ENCODE data around the gene CERCAM.

The CERCAM gene

DNA sequence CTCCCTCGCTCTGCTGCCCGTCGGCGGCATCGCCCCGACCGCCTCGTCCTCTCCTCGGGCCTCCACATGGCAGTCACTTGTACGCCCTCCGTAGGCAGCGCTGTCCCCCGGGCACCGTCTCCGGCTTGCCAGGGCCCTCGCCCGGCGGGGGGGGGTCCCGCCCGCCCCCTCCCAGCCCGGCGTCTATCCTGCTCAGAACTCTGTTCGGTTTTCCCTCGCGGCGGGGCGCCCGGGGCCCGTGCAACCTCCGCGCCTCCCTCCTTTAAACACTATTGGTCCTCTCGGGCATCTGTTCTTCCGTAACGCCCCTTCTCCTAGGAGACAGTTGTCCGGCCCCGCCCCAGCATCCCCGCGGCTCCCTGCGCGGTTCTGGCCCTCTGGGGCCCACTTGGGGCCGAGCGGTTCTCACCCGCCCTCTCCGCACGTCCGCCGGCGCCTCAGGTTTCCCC lies 36.0 kb downstream of the CERCAM start:
- peak; percentile 24 for DNase-seq (ENCODE audit: low read depth)

DNA sequence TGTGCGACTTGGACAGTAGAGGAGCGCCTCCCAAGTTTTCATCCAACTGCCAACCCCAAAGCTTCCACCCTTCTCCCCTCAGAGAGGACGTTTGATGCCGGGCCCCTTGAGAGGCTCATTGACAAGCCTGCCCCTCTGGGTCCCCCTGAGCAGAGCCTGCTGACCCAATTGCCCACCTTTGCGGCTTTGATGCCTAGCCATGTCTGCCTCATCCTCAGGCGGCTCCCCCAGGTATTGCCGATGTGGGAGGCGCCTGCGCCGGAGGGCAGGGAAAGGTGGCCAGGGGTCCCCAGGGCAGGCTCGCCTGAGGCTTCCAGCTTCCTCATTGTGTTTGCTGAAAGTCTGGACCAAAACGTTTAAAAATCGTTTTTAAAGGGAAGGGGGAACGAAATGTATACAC lies 36.5 kb downstream of the CERCAM start:
- no peak for DNase-seq (ENCODE audit: low read depth)

GRCh38 chr9:128459011-128459410 lies 38.4 kb downstream of the CERCAM start:
- DNase-seq (ENCODE audit: low read depth), result no peak

DNA sequence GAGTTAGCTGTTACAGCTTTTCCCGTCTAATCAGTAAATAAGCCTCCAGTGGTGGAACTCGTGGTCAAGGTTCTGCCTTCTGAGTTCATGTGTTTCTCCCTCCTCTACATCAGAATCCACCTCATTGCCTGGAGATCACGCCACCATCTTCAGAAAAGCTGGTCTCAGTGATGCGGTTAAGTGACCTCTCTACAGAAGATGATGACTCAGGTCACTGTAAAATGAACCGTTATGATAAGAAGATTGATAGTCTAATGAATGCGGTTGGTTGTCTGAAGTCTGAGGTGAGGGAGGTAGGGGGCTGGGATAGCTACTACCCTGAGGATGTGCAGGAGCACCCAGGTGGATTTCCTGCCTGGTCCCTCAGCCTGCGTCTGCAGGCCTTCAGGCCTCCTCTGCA lies 48.4 kb downstream of the CERCAM start:
- DNase-seq (ENCODE audit: low read depth), result no peak

DNA sequence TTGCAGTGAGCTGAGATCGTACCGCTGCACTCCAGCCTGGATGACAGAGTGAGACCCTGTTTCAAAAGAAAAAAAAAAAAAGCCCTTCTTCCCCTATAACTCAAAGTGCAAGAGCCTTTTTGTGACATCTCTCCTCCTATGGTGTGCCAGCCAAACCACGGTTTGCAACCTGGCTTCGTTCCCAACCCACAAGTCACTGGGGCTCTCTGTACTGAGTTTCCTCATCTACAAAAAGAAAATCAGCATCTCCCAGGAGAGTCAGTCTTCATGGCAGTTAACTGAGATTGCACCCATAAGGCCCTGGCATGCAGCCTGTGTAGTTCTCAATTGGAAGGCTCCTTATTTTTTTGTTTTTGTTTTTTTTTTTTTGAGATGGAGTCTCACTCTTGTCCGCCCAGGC lies 49.9 kb downstream of the CERCAM start:
- DNase-seq (ENCODE audit: low read depth), result no peak

DNA sequence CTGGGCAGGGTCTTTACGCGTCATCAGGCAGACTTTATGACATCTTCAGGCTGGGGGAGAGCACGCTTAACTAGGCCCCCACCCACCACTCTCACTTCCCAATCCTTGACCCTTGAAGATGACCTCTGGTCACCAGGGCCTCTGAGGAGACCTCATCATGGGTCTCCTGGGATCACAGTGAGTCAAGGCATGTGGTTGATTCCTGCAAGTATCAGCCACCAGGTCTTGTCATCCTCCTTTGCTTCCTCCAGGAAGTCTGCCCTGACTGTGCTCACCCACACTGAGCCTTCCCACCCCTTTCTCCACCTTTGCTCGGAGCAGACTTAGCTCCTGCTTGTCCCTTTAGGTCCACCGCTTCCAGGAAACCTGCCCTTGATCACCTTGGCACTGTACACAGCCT lies 52.4 kb downstream of the CERCAM start:
- no peak for DNase-seq (ENCODE audit: low read depth)

DNA sequence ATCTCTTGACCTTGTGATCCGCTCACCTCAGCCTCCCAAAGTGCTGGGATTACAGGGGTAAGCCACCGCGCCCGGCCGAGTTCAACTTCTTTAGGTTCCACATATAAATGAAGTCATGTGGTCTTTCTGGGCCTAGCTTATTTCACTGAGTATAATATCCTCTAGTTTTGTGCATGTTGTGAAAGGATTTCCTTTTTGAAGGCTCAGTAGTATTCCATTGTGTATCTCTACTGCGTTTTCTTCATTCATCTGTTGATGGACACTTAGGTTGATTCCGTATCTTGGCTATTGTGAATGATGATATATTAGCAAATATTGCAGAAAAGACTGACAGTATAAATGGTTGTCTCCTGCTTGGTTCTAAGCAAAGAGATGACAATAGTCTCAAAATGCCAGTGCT lies 55.2 kb downstream of the CERCAM start:
- no peak for DNase-seq (ENCODE audit: low read depth)

GRCh38 chr9:128479262-128479661 lies 58.6 kb downstream of the CERCAM start:
- DNase-seq (ENCODE audit: low read depth), result no peak

GRCh38 chr9:128481561-128481960 lies 60.9 kb downstream of the CERCAM start:
- no peak for DNase-seq (ENCODE audit: low read depth)

- no peak for DNase-seq (ENCODE audit: low read depth)
These were observed 61.5 kb downstream of the CERCAM start for GRCh38 chr9:128482186-128482585.

DNA sequence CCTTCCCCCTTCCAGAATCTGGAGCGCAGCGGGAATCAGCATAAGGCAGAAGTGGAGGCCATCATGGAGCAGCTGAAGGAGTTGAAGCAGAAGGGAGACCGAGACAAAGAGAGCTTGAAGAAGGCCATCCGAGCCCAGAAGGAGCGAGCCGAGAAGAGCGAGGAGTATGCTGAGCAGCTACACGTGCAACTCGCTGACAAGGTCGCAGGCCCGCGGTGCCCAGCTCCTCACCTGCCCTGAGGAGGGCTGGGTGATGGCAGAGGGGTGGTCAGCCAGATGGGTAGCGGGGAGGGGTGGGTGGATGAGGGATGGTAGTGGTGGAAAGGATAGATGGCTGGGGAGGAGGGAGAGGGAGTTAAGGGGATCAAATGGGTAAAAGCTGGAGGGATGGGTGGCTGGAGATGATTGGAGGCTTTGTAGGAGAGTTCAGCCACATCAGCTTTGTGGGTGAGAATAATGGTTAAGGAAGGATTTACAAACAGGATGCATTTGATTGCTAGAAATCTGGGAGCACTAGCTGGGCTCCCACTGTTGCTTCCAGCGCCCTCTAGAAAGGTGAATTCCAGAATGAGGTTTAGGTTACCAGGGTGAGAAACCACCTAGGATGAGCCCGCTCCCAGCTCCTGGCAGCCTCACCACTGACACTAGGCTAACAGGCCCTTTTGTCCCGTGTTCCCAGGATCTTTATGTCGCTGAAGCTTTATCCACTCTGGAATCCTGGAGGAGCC lies 64.2 kb downstream of the CERCAM start:
- DNase-seq (ENCODE audit: low read depth), result no peak

- no peak for DNase-seq (ENCODE audit: low read depth)
These were observed 64.8 kb downstream of the CERCAM start for GRCh38 chr9:128485414-128485855.

DNA sequence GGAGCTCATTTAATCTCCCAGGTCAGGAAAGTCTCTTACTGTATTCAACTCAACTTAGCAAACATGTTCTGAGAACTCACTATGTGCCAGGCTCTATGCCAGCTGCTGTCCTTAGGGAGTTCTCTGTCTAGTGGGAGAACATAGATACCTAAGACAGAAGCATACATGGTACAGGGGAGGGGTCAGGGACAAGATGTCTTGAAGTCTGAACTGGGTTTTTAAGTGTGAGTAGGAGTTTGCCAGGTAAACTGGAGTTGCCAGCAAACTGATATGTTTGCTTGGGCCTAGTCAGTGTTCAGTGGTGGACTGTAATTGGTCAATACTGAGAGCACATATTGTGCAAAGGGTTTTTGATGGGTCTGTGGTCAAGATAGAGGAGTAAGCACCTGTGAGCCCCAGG lies 65.5 kb downstream of the CERCAM start:
- no peak for DNase-seq (ENCODE audit: low read depth)
